K562 (cell line): ENCODE data around the gene HSDL2. TPM values are rescaled to one million over a fixed set of nuclear protein-coding genes. Genes with fewer than 3 reads are reported as not detected.

Experiments
- ATAC-seq: fragments of 200-7000 bp; cut with Tn5 transposase; 3 replicates; pipeline ENCODE4 v1.9.1; 2020; ENCODE audit warnings: moderate library complexity
- BruUV-seq: library from RNA; stranded (reverse); fragments of 400-500 nt; replicated peaks from 2 replicates; lab custom pipeline; 2021; lab: Mats Ljungman, UMichigan
- CTCF ChIA-PET: fragments of 300-600 bp; formaldehyde crosslinking; extraction: SDS; loops from one replicate; lab custom pipeline; 2021; ENCODE audit warnings: low intra/inter-chr PET ratio; lab: Yijun Ruan, JAX
- POLR2A ChIA-PET: fragments of 300-600, 350-650 bp; sonication (Branson Sonifier 250); formaldehyde crosslinking; extraction: SDS; loops from one replicate; lab custom pipeline; 2021; ENCODE audit warnings: antibody characterized with exemption, inconsistent platforms; lab: Yijun Ruan, JAX
- DNase-seq, 4 experiments: peaks; one replicate each; pipeline versions ENCODE4 v3.0.0 to v3.0.0-alpha.2; 2011 to 2018; ENCODE audit warnings: low spot score in 3 of 4, mixed read lengths in 3 of 4; ENCODE audit errors: extremely low read depth in 1 of 4
- FAIRE-seq: peaks from 2 replicates; lab custom pipeline; 2011; peaks lifted over from hg19 to GRCh38; lab: Jason Lieb, UNC
- H2AFZ ChIP-seq: 2 replicates; pipeline ENCODE4 v1.6.0; 2011; ENCODE audit warnings: low read depth, low read length, control low read depth, inconsistent platforms
- H3K27ac ChIP-seq: fragments of 200-600 bp; 3 replicates; pipeline ENCODE4 v1.8.0; 2011; ENCODE audit warnings: low read depth, mild to moderate bottlenecking, control low read depth, inconsistent platforms, low read length, moderate library complexity, mixed read lengths; ENCODE audit errors: extremely low read depth
- H3K27me3 ChIP-seq, 2 experiments: fragments of 300-600 bp in 1 of 2; 2 replicates in 1 of 2; 3 replicates in 1 of 2; pipeline versions ENCODE4 v1.6.0 to v1.8.0; 2011; ENCODE audit warnings: inconsistent platforms in 2 of 2, low read length in 2 of 2, mild to moderate bottlenecking in 1 of 2, mixed read lengths in 1 of 2, moderate library complexity in 1 of 2; ENCODE audit not compliant: control insufficient read depth in 2 of 2, insufficient read depth in 2 of 2
- H3K36me3 ChIP-seq: fragments of 300-600 bp; 3 replicates; pipeline ENCODE4 v1.8.0; 2011; ENCODE audit warnings: mild to moderate bottlenecking, low read length, inconsistent platforms; ENCODE audit not compliant: control insufficient read depth, insufficient read depth
- H3K4me1 ChIP-seq, 2 experiments: fragments of 200-600 bp in 1 of 2; replicated peaks in 1 of 2; 2 replicates in 1 of 2; 3 replicates in 1 of 2; pipeline versions ENCODE4 v1.5.1 to v1.8.0; 2011; ENCODE audit warnings: inconsistent platforms in 2 of 2, low read length in 2 of 2, mild to moderate bottlenecking in 1 of 2, mixed read lengths in 1 of 2, moderate library complexity in 1 of 2; ENCODE audit not compliant: control insufficient read depth in 2 of 2, insufficient read depth in 2 of 2
- H3K4me2 ChIP-seq: 2 replicates; pipeline ENCODE4 v1.6.1; 2011; ENCODE audit warnings: low read length, control low read depth, inconsistent platforms, mixed read lengths; ENCODE audit not compliant: insufficient read depth
- H3K4me3 ChIP-seq: fragments of 200-600 bp; sonication (generic), shearing (Covaris generic); 2 replicates; pipeline ENCODE4 v1.5.1; 2016; ENCODE audit warnings: control low read depth, inconsistent platforms
- H3K79me2 ChIP-seq: fragments of 200-600 bp; 3 replicates; pipeline ENCODE4 v1.8.0; 2011; ENCODE audit warnings: low read length, inconsistent platforms; ENCODE audit not compliant: control insufficient read depth, insufficient read depth
- H3K9ac ChIP-seq, 2 experiments: 2 replicates each; pipeline versions ENCODE4 v1.6.0 to v1.6.1; 2011; ENCODE audit warnings: low read depth in 2 of 2, low read length in 2 of 2, control low read depth in 1 of 2, inconsistent platforms in 1 of 2, mild to moderate bottlenecking in 1 of 2, mixed read lengths in 1 of 2; ENCODE audit not compliant: insufficient read depth in 1 of 2
- H3K9me1 ChIP-seq: one replicate; pipeline ENCODE4 v1.6.0; 2011; ENCODE audit warnings: inconsistent platforms, mild to moderate bottlenecking, low read length, moderate library complexity; ENCODE audit not compliant: control insufficient read depth, insufficient read depth
- H3K9me3 ChIP-seq: replicated peaks from 2 replicates; pipeline ENCODE4 v1.5.1; 2011; ENCODE audit warnings: low read depth, low read length, inconsistent platforms; ENCODE audit not compliant: control insufficient read depth, insufficient read depth
- H4K20me1 ChIP-seq: replicated peaks from 2 replicates; pipeline ENCODE4 v1.6.1; 2011; ENCODE audit warnings: low read length, inconsistent platforms, mixed read lengths; ENCODE audit not compliant: control insufficient read depth, insufficient read depth
- NFIX ChIP-seq: fragments of 250-450 bp; sonication (Bioruptor Pico); IDR thresholded peaks from 2 replicates; pipeline ENCODE4 v1.4.0; 2020; ENCODE audit warnings: low read depth, mild to moderate bottlenecking, moderate library complexity
- ZBTB9 ChIP-seq: fragments of 450-650 bp; formaldehyde crosslinking; IDR thresholded peaks from 2 replicates; pipeline ENCODE4 v1.4.0; 2020; ENCODE audit warnings: mild to moderate bottlenecking, moderate library complexity
- ZNF282 ChIP-seq: sonication (generic); formaldehyde crosslinking; IDR thresholded peaks from 2 replicates; pipeline ENCODE4 v1.8.1; 2023; ENCODE audit warnings: missing genetic modification reagents
- WGBS: fragments of 100-300 bp; shearing (Covaris generic); methylation state at CpG from one replicate; pipeline ENCODE4 v1.1.6; 2016; ENCODE audit warnings: low coverage, mixed read lengths; ENCODE audit not compliant: insufficient coverage; ENCODE audit errors: missing lambda C conversion rate; 5-methylcytosine and 5-hydroxymethylcytosine counted together
- in situ Hi-C: fragments of 300-500 bp; cut with MboI; formaldehyde crosslinking; loops from 4 replicates; pipeline ENCODE4 v1.15.0; 2018; ENCODE audit warnings: inconsistent platforms, mixed read lengths
- intact Hi-C: fragments of 100-400 bp; cut with micrococcal nuclease; formaldehyde crosslinking; loops from 2 replicates; pipeline ENCODE4 v1.14.2; 2022
- polyA plus RNA-seq, 8 experiments: library from polyadenylated mRNA; depleted of rRNA in 4 of 8; stranded (reverse) in 5 of 8; unstranded in 3 of 8; fragments of >200 nt; fragmentation: Nextera tagmentation in 2 of 8; fragmentation: Illumina TruSeq in 1 of 8; extraction: Ambion mirVana in 2 of 8; extraction: Trizol in 1 of 8; gene quantifications; 2 replicates each; pipeline versions ENCODE4 v1.2.1 to v1.2.3, GENCODE V29; 2011 to 2014; ENCODE audit warnings: inconsistent platforms in 1 of 8, missing spikeins in 1 of 8
- total RNA-seq, 7 experiments: library from RNA; depleted of rRNA in 6 of 7; stranded (reverse); fragments of >200 nt in 6 of 7; fragmentation: Illumina TruSeq in 2 of 7; extraction: Trizol in 2 of 7; gene quantifications; 2 replicates each; pipeline versions ENCODE4 v1.2.1 to v1.2.3, GENCODE V29; 2011 to 2021; ENCODE audit warnings: low replicate concordance in 1 of 7
- TF ChIP-seq, protein P1 (sequence below), 2 experiments: fragments of 450-650 bp in 1 of 2; sonication (generic) in 1 of 2; formaldehyde crosslinking in 1 of 2; IDR thresholded peaks; 2 replicates each; pipeline versions ENCODE4 v1.7.1 to v1.9.0; 2016 to 2022; ENCODE audit warnings: inconsistent platforms in 1 of 2, mild to moderate bottlenecking in 1 of 2, missing genetic modification reagents in 1 of 2

HSDL2 gene
- total and polyA plus RNA-seq, 9 of the 15 experiments (the other 6 are each of a cell fraction or from before 2014, with no cell fraction given) = 22.8 to 74.1 (median 35.6) TPM

- no peak for TF ChIP-seq ZBTB9 (CRISPR knock-in tag)
- no peak for TF ChIP-seq ZNF282 (CRISPR knock-in tag)
- no peak for TF ChIP-seq NFIX (CRISPR knock-in tag)
- TF ChIP-seq, all 486 proteins: peak for 5
Observed at GRCh38 chr9:112430006-112430522, 50.2 kb downstream of the HSDL2 start (continued).

GRCh38 chr9:112433499-112434392 is 53.8 kb downstream of the HSDL2 start:
- CTCF ChIA-PET = no interaction called here
- peaks cover 0 to 4% of the 10 kb centered on the region in 2 experiments; a peak in 2 of 5 replicates for H3K4me1 ChIP-seq
- FAIRE-seq = no peak
- H3K79me2 ChIP-seq = no peaks in the 10 kb centered on the region
- 58% methylated on average over 5 of the region's 5 CpGs for WGBS
- no peaks in the 10 kb centered on the region for H3K9me3 ChIP-seq
- no peaks in the 10 kb centered on the region for H4K20me1 ChIP-seq
- H3K9ac ChIP-seq = no peak overlapping the region
- POLR2A ChIA-PET = interaction anchor here (0.6 to 3.9 kb wide), 5 partner anchors 10 to 140 kb away, joined by 3 to 14 read pairs (median 3); no protein-coding TSS in a partner anchor
- H2AFZ ChIP-seq = no peak overlapping the region
- in situ Hi-C loops (no loop called here), intact Hi-C loops (no loop called here)
- H3K27ac ChIP-seq = no peak overlapping the region
- no peaks in the 10 kb centered on the region for H3K27me3 ChIP-seq
- H3K36me3 ChIP-seq = peaks cover under 1% of the 10 kb centered on the region; the same call in 2 of the 3 replicates
- DNase-seq = no peak
- H3K4me3 ChIP-seq = no peak overlapping the region
- no peak overlapping the region for H3K4me2 ChIP-seq
- BruUV-seq = no TSS peak
- H3K9me1 ChIP-seq = no peaks in the 10 kb centered on the region
- no peak for ATAC-seq
- TF ChIP-seq, protein P1, sequence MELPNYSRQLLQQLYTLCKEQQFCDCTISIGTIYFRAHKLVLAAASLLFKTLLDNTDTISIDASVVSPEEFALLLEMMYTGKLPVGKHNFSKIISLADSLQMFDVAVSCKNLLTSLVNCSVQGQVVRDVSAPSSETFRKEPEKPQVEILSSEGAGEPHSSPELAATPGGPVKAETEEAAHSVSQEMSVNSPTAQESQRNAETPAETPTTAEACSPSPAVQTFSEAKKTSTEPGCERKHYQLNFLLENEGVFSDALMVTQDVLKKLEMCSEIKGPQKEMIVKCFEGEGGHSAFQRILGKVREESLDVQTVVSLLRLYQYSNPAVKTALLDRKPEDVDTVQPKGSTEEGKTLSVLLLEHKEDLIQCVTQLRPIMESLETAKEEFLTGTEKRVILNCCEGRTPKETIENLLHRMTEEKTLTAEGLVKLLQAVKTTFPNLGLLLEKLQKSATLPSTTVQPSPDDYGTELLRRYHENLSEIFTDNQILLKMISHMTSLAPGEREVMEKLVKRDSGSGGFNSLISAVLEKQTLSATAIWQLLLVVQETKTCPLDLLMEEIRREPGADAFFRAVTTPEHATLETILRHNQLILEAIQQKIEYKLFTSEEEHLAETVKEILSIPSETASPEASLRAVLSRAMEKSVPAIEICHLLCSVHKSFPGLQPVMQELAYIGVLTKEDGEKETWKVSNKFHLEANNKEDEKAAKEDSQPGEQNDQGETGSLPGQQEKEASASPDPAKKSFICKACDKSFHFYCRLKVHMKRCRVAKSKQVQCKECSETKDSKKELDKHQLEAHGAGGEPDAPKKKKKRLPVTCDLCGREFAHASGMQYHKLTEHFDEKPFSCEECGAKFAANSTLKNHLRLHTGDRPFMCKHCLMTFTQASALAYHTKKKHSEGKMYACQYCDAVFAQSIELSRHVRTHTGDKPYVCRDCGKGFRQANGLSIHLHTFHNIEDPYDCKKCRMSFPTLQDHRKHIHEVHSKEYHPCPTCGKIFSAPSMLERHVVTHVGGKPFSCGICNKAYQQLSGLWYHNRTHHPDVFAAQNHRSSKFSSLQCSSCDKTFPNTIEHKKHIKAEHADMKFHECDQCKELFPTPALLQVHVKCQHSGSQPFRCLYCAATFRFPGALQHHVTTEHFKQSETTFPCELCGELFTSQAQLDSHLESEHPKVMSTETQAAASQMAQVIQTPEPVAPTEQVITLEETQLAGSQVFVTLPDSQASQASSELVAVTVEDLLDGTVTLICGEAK (IDR thresholded peaks at IDR 0.05) = no peak
- TF ChIP-seq, protein P1 (CRISPR knock-in tag; IDR thresholded peaks at IDR 0.05) = no peak
